K562 treated with DMSO at 1 percent for 4 hours (cell line): Measurements from ENCODE around the gene WFS1. TPM values are rescaled to one million over a fixed set of nuclear protein-coding genes. Genes with fewer than 3 reads are reported as not detected.

Source experiments
- total RNA-seq: library from RNA; unstranded; fragments of 300-600 nt; gene quantifications from 2 replicates; pipeline ENCODE4 v1.2.3, GENCODE V29; 2022; ENCODE audit not compliant: insufficient read depth

The WFS1 gene
- total RNA-seq = 0.41 and 0.87 TPM in 2 replicates

GRCh38 chr4:6269616-6270511 is at the start of gene WFS1:
Gene WFS1, plus strand, starts transcription at chr4:6269850. Its CDS starts 7,606 bp downstream, at chr4:6277456.

Other genes starting within 250 kb of the WFS1 start
- 0.23 TPM in 1 of 2 replicates, not detected in the other for gene JAKMIP1, start 69.3 kb upstream of the WFS1 start, total RNA-seq
- gene PPP2R2C, start 202.8 kb downstream of the WFS1 start, total RNA-seq = not detected in 2 replicates